ENCODE data around the gene SLC28A1.

Gene SLC28A1

DNA sequence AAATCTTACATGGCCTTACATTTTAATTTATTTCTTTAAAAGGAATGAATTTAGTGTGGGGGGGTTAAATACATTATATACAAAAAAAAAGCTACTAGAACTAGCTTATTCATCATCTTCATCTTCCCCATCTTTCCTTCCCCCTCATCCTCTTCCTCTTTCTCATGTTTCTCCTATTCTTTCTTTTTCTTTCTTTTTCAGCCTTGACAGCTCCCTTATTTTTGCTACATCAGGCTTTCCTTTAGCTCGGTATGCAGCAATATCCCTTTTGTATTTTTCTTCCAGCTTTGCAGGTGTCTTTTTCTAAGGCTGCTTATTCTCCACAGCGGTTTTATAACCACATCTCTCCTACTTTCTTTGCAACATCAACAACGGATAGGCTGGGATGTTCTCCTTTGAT, 55.9 kb downstream of the SLC28A1 start:
- DNase-seq (ENCODE audit: low read depth, low spot score) = no peak

DNA sequence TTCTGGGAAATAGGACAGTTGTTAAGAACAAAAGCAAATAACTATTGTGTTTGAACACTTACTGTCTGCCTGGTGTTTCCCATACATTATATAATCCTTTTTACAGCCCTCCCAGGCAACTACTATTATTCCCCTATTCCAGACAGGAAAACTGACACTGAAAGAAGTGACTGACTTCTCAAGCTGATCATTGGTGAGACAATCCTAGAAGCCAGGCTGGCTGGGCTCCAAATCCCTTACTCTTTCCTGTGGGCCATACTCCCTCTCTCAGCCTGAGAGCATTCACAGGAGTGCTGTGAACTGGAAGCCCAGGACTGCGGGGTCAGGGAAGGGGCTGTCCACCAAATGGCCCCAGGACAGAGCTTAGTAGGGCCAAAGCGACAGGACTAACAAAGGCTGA, 58.0 kb downstream of the SLC28A1 start:
- DNase-seq (ENCODE audit: low read depth, low spot score) = no peak

DNA sequence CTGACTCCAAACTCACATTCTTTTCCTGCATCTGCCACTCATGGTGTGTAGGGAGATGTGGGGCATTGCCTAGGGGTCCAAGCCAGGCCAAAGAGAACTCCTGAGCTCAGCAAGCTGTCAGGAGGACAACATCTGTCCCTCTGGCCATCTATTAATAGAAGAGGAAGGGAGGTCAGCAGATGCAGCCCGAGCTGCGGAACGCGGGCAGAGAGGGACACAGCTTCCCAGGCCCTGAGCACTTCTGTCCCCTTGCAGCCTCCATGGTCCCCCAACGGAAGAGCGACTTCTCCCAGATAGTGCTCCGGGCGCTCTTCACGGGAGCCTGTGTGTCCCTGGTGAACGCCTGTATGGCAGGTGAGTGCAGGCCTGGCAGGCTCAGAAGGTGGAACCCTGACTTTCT, 59.8 kb downstream of the SLC28A1 start:
- no peak for DNase-seq (ENCODE audit: low read depth, low spot score)

DNA sequence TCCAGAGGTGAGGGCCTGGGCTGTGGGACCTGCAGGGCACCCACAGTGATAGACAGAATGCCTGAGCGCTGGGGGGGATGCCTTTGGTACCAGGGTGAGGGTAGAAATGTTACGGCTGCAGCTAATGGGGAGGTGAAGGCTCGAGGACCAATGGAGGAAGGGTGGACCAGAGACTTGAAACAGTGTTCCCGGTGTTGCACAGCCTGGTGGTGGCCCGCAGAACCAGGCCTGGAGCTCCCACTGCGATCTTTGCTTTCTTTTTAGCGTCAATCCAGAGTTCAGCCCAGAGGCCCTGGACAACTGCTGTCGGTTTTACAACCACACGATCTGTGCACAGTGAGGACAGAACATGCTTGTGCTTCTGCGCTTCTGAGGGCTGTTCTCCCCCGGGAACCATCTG, 60.4 kb downstream of the SLC28A1 start:
- no peak for DNase-seq (ENCODE audit: low read depth, low spot score)

DNA sequence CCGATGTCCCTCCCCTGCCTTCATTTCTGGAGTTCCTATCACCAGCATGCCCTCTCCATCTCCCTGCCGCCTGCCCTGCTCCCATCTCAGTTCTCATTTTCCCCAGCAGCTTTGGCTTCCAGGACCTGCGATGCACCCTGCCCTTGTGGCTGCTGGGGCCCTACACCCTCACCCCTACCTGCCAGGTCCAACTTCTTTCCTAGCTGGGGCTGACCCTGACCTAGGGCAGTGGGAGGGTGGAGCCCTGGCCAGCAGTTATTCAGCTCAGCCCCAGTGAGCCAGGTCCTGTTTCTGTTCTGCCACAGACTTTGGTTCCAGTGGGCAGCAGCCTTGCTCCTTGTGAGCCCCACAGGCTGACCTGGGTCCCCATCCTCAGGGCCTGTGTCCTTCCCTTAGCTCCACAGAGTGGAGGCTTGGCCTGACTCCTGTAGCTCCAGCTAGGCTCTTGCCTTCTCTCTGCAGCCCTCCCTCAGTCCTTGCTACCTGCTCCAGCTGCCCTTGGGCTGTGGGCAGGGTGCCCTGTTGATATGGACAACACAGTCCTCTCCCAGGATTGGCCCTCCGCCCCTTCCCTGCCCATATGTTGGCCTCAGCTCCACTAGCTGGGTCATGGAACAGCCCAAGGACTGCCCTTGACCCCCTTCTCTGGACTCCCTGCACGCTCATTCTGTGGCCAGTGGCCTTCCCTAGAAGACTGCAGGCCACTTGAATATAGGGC, 62.5 kb downstream of the SLC28A1 start:
- DNase-seq (ENCODE audit: low read depth, low spot score) = no peak

DNA sequence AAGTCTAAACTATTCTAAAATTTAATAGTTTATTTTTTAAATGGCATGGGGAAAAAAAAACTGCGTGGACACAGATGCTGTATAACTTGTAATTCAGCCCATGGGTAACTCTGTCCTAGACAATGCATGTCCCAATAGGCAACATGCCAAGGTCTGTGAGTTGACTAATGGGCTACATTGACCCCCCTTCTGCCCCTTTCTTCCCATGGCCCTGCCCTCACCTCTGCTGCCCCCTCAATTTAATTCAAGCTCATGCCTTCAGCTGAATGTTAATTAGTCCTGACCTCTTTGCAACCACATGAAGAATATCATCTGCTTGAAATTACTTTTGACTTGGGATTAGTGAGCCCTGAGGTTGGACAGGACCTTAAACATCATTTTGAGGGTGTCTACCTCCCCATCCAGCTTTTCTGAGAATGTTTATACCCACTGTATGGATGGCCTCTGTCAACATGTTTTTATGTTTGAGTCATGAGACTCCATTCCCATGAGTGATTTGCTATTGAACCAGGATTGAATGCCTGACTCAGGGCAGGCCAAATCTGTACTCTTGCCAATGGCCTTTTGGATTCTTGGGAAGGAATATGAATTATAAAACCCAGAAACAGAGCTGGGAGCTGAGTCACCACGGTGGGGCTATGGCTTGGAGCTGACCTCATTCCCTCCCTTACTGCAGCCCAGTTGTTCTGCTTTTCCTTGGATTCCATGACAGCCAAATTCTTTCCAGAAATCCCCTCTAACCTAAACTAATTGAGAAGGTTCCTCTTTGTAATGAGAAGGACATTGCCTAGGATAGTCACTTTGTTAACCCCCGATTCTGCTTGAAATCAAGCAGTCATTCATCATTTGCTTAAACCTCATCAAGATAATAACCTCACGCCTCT, 63.7 kb downstream of the SLC28A1 start:
- no peak for DNase-seq (ENCODE audit: low read depth, low spot score)

DNA sequence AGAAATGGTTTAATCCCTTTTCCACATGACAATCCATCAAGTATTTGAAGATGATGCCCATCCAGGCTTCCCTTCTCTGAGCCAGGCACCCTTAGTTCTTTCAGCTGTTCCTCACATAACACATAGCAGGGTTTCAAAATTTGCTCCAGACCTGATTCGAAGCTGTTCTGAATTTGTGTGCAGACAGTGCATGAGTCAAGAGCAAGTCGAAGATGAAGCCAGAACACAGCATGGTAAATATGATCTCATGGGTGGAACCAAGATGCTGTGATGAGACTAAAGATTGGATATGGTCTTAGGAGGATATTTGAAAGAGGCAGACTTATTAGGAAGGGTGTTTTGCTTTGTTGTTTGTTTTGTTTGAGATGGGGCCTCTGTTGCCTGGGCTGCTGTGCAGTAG, 64.6 kb downstream of the SLC28A1 start:
- no peak for DNase-seq (ENCODE audit: low read depth, low spot score)

DNA sequence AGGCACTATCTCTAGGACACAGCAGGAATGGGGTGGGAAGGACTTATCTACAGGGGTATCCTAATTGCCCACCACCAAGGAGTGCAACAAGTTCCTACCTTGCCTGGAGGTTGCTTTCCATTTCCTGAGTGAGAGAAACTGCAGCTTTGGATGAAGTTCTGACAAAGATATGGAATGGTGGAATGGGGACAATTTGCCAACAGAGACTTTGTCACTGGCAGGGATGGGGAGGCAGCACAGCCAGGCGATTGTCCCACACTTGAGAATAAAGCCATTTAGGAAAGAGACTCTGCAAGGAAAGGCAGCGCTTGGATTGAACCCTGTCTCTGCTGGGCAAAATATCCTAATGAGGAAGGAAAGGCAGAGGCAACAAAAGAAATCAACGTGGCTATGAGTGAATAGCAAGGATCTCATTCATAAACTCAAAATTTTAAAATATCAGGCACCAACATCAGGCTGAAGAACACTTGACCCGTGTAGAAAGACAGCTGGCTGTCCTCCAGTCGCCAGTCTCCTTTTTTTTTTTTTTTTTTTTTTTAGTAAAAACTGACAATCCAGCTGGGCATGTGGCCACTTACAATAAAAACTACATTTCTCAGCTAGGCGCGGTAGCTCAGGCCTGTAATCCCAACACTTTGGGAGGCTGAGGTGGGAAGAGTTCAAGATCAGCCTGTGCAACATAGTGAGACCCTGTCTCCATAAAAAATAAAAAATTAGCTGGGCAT, 65.5 kb downstream of the SLC28A1 start:
- DNase-seq (ENCODE audit: low read depth, low spot score) = no peak

DNA sequence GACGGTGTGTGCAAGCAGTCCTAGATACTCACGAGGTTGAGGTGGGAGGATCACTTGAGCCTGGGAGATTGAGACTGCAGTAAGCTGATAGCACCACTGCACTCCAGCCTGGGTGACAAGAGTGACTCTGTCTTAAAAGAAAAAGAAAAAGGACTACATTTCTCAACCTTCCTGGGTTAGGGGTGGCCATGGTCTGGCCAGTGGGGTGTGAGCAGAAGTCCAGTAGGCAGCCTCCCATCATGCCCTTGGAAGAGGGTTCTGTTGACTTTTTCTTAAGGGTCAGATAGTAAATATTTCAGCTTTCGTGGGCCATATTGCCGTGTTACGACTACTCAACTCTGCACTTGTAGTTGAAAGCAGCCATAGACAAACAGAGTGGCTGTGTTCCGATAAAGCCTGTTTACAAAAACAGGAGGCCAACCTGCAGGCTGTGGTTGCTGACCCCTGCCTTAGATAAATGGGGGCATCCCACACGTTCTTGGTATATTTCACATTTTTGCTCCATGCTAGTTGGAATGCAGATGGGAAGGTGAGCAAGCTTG, 66.2 kb downstream of the SLC28A1 start:
- DNase-seq (ENCODE audit: low read depth, low spot score) = no peak

DNA sequence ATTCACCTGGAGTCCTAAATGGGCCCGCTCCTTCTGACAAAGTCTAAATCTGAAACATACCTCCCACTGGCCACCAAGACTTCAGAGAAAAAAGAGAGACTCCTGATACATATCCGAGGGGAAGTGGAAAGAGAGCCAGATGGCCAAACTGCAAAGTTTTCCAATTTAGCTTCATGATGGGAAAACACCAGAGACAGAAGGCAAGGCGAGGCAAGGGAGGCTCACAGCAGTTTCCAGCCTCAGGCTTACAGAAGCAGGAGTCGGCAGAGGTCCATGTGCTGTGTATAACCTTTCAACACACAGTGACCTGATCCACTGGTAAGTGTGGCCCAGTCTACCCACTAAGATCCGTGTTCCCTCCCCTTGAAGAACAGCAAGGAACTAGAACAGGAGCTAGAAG, 67.3 kb downstream of the SLC28A1 start:
- DNase-seq (ENCODE audit: low read depth, low spot score) = no peak

DNA sequence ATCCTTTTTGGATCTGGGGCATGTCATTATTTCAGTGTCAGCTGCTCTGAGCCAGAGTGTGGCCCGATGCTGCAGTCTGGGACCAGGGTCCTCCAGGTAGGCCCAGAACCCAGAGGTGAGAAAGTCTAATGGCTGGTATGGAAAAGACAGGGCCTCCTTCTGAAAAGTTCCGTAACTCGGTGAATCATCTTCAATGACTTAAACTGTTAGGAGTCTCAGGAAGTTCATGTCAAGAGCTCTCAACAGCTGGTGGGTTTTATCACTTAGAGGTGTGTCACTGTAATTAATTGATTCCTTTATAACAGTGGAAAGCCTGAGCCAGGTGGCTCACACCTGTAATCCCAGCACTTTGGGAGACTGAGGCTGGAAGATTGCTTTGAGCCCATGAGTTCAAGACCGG, 68.7 kb downstream of the SLC28A1 start:
- no peak for DNase-seq (ENCODE audit: low read depth, low spot score)

DNA sequence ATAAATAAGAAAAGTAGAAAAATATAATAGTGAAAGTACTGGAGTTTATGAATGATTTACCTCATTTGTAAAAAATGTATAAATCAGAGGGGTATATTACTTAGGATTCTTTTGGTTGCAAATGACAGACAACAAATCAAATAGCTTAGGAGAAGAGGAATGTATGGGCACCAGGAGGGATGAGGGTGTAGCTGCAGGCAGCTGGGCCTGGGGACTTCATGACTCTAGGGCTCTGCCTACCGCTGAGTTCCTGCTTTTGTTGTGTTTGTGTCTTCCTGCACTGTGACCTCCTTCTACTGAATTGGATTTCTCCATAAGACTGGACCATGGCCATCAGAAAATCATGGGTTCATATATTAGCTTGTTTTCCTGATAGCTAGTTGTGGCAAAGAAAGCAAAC, 69.3 kb downstream of the SLC28A1 start:
- DNase-seq (ENCODE audit: low read depth, low spot score) = no peak

DNA sequence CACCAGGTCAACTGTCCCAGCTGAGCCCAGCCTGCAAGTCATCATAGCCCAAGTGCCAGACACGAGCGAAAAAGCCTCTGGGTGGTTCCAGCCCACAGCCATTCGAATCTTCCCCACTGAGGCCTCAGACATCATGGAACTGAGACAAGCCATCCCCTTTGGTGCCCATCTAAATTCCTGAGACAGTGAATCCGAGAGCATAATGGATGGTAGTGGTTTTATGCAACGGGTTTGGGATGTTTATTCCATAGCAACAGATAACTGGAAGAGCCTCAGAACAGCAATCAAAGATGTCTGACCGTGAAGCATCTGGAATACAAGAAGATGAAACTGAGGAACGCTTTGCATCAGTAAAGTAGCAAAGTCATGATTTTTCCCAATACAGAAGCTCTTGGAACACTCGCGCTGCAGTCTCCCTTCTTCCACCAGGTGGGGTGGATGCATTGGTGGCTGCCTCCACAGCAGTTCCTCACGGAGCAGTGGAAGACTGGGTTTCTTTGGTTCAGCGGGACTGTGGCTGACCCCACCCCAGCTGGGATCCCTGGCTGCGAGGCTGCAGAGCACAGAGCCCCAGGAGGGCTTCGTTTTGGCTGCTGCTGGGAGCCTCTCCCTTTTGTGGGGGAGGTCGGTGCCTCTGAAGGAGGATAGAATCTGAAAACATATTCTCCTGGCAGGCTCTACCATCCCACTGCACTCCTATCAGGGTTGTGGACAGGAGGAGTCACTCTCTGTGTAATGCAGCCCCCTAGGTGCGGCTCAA, 70.8 kb downstream of the SLC28A1 start:
- DNase-seq (ENCODE audit: low read depth, low spot score) = no peak

DNA sequence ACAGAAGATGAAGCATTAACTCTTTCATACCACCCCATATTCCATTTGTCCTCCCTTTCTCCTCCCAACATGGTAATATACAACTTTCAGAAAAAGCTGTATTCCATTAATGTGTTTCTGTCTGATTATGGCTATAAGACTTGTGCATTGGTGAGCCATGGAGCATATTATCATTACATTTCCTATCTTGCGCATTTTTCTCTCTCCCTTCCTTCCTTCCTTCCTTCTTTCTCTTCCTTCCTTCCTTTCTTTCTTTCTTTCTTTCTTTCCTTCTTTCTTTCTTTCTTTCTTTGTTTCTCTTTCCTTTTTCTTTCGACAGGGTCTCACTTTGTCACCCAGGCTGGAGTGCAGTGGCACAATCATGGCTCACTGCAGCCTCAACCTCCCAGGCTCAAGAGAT, 71.7 kb downstream of the SLC28A1 start:
- no peak for DNase-seq (ENCODE audit: low read depth, low spot score)

DNA sequence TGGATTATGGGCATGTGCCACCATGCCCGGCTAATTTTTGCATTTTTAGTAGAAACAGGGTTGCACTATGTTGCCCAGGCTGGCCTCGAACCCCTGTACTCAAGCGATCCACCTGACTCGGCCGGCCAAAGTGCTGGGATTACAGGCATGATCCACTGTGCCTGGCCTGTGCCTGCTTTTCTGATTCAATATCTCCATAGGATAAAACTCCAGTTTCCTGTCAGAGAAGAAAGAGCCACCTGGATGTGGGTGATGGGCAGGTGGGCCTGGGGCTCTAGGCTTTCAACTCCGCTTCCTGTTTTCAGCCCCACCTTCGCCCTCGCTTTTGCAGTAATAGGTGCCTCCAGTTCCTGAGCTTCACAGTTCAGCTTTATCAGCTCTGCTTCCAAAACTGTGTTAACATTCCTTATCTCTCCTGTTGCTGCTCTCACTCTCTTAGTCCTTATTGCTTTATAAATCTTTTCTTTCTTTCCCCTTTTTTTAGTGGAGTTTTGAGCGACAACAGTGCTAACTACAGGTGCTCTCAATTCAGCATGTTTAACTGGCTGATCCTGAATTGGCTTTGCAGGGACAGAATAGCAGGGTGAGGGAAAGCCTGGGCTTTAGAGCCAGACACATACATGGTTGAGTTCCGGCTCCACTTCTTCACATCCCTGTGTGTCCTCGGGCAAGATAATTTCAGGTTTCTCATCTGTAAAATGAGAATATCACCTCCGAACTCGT, 76.1 kb downstream of the SLC28A1 start:
- DNase-seq (ENCODE audit: low read depth, low spot score) = no peak

DNA sequence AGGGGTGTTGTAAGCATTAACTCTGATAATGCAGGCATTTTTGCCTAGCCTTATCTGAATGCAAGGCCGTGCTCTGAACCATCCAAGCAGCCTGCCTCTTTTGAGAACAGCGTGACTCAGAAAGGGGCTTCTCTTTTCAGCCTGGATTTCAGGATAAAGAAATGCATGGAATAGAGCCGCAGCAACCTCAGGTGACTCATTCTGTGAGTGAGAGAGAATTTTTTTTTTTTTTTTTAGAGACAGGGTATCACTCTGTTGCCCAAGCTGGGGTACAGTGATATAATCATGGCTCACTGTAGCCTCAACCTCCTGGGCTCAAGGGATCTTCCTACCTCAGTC, 76.6 kb downstream of the SLC28A1 start:
- DNase-seq (ENCODE audit: low read depth, low spot score) = no peak

DNA sequence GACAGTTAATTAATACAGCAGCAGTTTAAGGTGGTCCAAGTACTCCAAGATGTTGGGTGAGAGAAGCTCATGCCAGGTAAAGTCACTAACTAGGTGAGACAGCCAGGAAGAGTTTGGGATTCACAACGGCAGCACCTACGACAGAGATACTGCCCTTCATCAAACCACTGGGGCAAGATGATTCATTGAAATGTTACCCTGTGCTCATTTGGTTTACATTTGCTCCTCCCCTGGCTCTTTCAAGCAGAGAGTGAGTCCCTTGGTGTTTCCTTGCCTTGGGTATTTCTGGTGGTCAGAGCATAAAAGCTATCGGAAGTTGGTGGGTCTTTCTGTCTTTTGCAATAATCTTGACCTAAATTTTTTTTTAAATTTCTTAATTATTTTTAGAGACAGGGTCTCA, 77.2 kb downstream of the SLC28A1 start:
- no peak for DNase-seq (ENCODE audit: low read depth, low spot score)

DNA sequence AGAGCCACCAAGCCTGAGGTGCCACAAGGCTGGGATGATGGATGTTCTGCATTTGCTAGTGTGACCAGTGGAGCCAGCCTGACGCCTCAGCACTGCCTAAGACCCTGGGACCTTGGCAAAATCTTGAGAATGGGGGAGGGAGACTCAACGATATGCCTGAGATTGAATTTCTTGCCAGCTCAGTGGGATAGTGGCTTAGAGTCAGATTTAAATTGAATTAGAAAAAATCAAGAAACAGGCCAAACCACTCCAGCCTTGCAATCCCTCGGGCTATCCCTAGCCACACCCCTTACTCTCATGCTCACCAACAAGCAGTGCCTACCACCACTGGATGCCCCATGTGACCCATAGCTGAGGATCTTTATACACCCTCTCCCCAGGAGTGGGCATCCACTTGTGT, 78.5 kb downstream of the SLC28A1 start:
- no peak for DNase-seq (ENCODE audit: low read depth, low spot score)

DNA sequence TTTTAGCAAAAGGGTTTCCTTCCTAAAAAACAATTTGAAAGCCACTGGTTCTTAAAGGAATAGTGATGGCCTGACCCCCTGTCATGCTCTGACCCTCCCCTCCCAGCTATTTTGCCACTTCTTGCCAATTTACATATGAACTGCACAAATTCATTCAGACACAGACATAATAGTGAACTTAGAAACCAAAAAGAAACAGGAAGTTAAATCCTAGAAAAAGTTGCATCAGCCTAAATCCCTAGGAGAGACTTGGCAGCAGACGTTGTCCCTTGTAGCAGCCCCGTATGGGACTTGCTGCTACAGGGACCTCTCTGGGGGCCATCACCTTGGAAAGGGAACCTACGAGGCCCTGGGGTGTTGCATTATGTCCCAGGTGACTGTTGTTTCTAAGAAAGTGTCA, 82.9 kb downstream of the SLC28A1 start:
- DNase-seq (ENCODE audit: low read depth, low spot score) = no peak

DNA sequence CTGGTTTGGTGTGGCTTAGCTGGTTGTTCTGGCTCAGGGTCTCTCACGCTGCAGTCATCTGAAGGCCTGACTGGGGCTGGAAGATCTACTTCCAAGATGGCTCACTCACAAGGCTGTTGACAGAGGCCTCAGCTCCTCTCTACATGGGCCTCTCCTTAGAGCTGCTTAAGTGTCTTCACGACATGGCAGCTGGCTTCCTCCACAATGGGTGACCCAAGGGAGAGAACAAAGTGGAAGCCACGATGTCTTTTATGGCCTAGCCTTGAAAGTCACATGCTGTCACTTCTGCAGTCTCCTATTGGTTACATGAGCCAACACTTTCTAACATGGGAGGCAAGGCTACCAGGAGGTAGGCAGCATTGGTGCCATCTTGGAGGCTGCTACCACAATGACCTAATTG, 83.8 kb downstream of the SLC28A1 start:
- DNase-seq (ENCODE audit: low read depth, low spot score) = no peak

DNA sequence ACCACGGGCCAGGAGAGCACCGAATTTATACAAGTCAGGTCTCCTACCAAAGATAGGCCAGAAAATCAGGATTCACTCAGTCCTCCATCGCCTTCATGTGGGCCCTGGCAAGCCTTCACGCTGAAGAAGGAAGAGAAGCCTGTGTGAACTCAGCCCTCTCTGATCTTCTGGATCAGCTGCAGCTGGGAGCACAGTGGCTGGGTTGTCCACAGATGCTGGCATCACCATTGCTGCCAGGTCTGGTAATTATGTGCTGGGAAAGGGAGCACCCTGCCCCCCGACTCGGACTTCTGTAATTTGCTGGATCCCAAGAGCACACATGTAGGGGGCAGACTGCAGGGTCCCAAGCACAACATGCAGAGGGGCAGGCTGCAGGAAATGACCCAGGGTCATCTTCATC, 84.8 kb downstream of the SLC28A1 start:
- DNase-seq (ENCODE audit: low read depth, low spot score) = no peak
